Measurements from ENCODE around the gene FBN2.

GRCh38 chr5:128395073-128395472 is 143.0 kb downstream of the FBN2 start:
- TF ChIP-seq, protein P1, sequence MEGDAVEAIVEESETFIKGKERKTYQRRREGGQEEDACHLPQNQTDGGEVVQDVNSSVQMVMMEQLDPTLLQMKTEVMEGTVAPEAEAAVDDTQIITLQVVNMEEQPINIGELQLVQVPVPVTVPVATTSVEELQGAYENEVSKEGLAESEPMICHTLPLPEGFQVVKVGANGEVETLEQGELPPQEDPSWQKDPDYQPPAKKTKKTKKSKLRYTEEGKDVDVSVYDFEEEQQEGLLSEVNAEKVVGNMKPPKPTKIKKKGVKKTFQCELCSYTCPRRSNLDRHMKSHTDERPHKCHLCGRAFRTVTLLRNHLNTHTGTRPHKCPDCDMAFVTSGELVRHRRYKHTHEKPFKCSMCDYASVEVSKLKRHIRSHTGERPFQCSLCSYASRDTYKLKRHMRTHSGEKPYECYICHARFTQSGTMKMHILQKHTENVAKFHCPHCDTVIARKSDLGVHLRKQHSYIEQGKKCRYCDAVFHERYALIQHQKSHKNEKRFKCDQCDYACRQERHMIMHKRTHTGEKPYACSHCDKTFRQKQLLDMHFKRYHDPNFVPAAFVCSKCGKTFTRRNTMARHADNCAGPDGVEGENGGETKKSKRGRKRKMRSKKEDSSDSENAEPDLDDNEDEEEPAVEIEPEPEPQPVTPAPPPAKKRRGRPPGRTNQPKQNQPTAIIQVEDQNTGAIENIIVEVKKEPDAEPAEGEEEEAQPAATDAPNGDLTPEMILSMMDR (conservative IDR thresholded peaks at IDR 0.05; ENCODE audit: low read length), result no peak
- no peak for TF ChIP-seq EZH2phosphoT487 (IDR thresholded peaks at IDR 0.05; ENCODE audit: borderline replicate concordance)

Data from Loucy (cell line).